ENCODE measurements around the gene RYR1.

GRCh38 chr19:38448225-38448624 is 14.7 kb downstream of the RYR1 start:
- TF ChIP-seq, protein P1, sequence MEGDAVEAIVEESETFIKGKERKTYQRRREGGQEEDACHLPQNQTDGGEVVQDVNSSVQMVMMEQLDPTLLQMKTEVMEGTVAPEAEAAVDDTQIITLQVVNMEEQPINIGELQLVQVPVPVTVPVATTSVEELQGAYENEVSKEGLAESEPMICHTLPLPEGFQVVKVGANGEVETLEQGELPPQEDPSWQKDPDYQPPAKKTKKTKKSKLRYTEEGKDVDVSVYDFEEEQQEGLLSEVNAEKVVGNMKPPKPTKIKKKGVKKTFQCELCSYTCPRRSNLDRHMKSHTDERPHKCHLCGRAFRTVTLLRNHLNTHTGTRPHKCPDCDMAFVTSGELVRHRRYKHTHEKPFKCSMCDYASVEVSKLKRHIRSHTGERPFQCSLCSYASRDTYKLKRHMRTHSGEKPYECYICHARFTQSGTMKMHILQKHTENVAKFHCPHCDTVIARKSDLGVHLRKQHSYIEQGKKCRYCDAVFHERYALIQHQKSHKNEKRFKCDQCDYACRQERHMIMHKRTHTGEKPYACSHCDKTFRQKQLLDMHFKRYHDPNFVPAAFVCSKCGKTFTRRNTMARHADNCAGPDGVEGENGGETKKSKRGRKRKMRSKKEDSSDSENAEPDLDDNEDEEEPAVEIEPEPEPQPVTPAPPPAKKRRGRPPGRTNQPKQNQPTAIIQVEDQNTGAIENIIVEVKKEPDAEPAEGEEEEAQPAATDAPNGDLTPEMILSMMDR (IDR thresholded peaks at IDR 0.05; ENCODE audit: low read depth, low read length, poor library complexity, severe bottlenecking) = no peak
- TF ChIP-seq EZH2phosphoT487 (IDR thresholded peaks at IDR 0.05; ENCODE audit: borderline replicate concordance, low read length) = no peak
